ENCODE measurements around the gene TRIM43B.
"Not testable (repeated sequence)": the region's sequence is repeated elsewhere in the genome, so short reads cannot be mapped to it uniquely, and the experiment has no call there.

DNA sequence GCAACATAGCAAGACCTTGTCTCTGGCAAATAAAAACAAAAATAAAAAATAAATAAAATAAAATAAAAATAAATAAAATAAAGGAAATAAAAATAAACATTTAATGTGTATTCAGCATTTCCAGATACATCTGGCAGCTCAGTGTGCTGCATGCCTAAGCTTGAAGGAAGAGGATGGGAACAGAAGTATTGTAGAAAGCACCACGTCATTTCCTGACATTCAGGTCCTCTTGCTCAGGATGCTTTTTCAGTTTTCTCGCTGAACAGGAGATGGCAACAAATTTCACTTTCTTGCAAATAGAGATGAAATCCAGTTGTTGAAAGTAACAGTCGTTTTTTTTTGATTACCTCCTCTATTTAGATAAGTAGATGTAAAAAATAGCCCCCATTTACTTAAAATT is 21.3 kb downstream of the TRIM43B start:
- TF ChIP-seq, protein P1, sequence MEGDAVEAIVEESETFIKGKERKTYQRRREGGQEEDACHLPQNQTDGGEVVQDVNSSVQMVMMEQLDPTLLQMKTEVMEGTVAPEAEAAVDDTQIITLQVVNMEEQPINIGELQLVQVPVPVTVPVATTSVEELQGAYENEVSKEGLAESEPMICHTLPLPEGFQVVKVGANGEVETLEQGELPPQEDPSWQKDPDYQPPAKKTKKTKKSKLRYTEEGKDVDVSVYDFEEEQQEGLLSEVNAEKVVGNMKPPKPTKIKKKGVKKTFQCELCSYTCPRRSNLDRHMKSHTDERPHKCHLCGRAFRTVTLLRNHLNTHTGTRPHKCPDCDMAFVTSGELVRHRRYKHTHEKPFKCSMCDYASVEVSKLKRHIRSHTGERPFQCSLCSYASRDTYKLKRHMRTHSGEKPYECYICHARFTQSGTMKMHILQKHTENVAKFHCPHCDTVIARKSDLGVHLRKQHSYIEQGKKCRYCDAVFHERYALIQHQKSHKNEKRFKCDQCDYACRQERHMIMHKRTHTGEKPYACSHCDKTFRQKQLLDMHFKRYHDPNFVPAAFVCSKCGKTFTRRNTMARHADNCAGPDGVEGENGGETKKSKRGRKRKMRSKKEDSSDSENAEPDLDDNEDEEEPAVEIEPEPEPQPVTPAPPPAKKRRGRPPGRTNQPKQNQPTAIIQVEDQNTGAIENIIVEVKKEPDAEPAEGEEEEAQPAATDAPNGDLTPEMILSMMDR (IDR thresholded peaks at IDR 0.05): not testable (repeated sequence)
- TF ChIP-seq EZH2, EZH2phosphoT487 (IDR thresholded peaks at IDR 0.05): not testable (repeated sequence)
